H9 (cell line): ENCODE results near the gene APLP2. TPM values are rescaled to one million over a fixed set of nuclear protein-coding genes. Genes with fewer than 3 reads are reported as not detected.

Source experiments
- DNase-seq: peaks from one replicate; pipeline ENCODE4 v3.0.0-alpha.2; 2017
- H2AFZ ChIP-seq: one replicate; pipeline ENCODE4 v1.6.1; 2013; ENCODE audit warnings: mild to moderate bottlenecking, low read length, control low read depth, moderate library complexity
- H2AK5ac ChIP-seq: 2 replicates; pipeline ENCODE4 v1.6.1; 2013; ENCODE audit warnings: low read length, control low read depth, mixed read lengths; ENCODE audit not compliant: insufficient read length
- H2BK120ac ChIP-seq: one replicate; pipeline ENCODE4 v1.6.1; 2013; ENCODE audit warnings: low read depth, mild to moderate bottlenecking, low read length, control low read depth, inconsistent platforms; ENCODE audit not compliant: poor library complexity, severe bottlenecking
- H2BK12ac ChIP-seq: 2 replicates; pipeline ENCODE4 v1.6.1; 2013; ENCODE audit warnings: low read length, control low read depth, mixed read lengths, low read depth; ENCODE audit not compliant: insufficient read length
- H2BK15ac ChIP-seq: 2 replicates; pipeline ENCODE4 v1.6.1; 2013; ENCODE audit warnings: low read depth, low read length, control low read depth
- H2BK20ac ChIP-seq: one replicate; pipeline ENCODE4 v1.6.1; 2013; ENCODE audit warnings: low read depth, mild to moderate bottlenecking, low read length, control low read depth, inconsistent platforms; ENCODE audit not compliant: poor library complexity, severe bottlenecking
- H2BK5ac ChIP-seq: 2 replicates; pipeline ENCODE4 v1.6.1; 2013; ENCODE audit warnings: low read length, control low read depth, mixed read lengths; ENCODE audit not compliant: insufficient read length
- H3K14ac ChIP-seq: 2 replicates; pipeline ENCODE4 v1.6.1; 2013; ENCODE audit warnings: low read length, control low read depth; ENCODE audit not compliant: insufficient read depth
- H3K18ac ChIP-seq: 2 replicates; pipeline ENCODE4 v1.6.1; 2013; ENCODE audit warnings: low read depth, mild to moderate bottlenecking, mixed read lengths, low read length, control low read depth; ENCODE audit not compliant: insufficient read length
- H3K23ac ChIP-seq: 2 replicates; pipeline ENCODE4 v1.6.1; 2013; ENCODE audit warnings: low read length, control low read depth, mixed read lengths, low read depth; ENCODE audit not compliant: insufficient read length
- H3K23me2 ChIP-seq: 2 replicates; pipeline ENCODE4 v1.6.1; 2013; ENCODE audit warnings: low read depth, mild to moderate bottlenecking, mixed read lengths, low read length, control low read depth; ENCODE audit not compliant: insufficient read length, poor library complexity, severe bottlenecking
- H3K27ac ChIP-seq: 2 replicates; pipeline ENCODE4 v1.5.1; 2013; ENCODE audit warnings: low read length, control low read depth, mixed read lengths, low read depth; ENCODE audit not compliant: insufficient read length
- H3K27me3 ChIP-seq: 2 replicates; pipeline ENCODE4 v1.6.1; 2013; ENCODE audit warnings: low read length, control low read depth, inconsistent platforms; ENCODE audit not compliant: insufficient read depth
- H3K4ac ChIP-seq: 2 replicates; pipeline ENCODE4 v1.6.1; 2013; ENCODE audit warnings: low read depth, mild to moderate bottlenecking, control low read depth, inconsistent platforms, low read length, moderate library complexity
- H3K4me1 ChIP-seq: 2 replicates; pipeline ENCODE4 v1.6.1; 2013; ENCODE audit warnings: low read length, control low read depth, inconsistent platforms; ENCODE audit not compliant: insufficient read depth
- H3K4me2 ChIP-seq: 2 replicates; pipeline ENCODE4 v1.6.1; 2013; ENCODE audit warnings: low read length, control low read depth, mixed read lengths; ENCODE audit not compliant: insufficient read length, insufficient read depth
- H3K56ac ChIP-seq: 2 replicates; pipeline ENCODE4 v1.6.1; 2013; ENCODE audit warnings: low read depth, mild to moderate bottlenecking, mixed read lengths, low read length, control low read depth; ENCODE audit not compliant: insufficient read length
- H3K79me1 ChIP-seq: 2 replicates; pipeline ENCODE4 v1.6.1; 2013; ENCODE audit warnings: low read depth, mild to moderate bottlenecking, moderate library complexity, low read length, control low read depth, inconsistent platforms; ENCODE audit not compliant: insufficient read depth, poor library complexity, severe bottlenecking
- H3K79me2 ChIP-seq: 2 replicates; pipeline ENCODE4 v1.6.1; 2013; ENCODE audit warnings: low read length, control low read depth, inconsistent platforms; ENCODE audit not compliant: insufficient read depth
- H3K9ac ChIP-seq: 2 replicates; pipeline ENCODE4 v1.6.1; 2013; ENCODE audit warnings: low read length, control low read depth, mixed read lengths; ENCODE audit not compliant: insufficient read length; ENCODE audit errors: extremely low read depth
- H3K9me3 ChIP-seq: one replicate; pipeline ENCODE4 v1.6.1; 2013; ENCODE audit warnings: low read depth, low read length, inconsistent platforms; ENCODE audit not compliant: control insufficient read depth
- H3T11ph ChIP-seq: one replicate; pipeline ENCODE4 v1.6.1; 2013; ENCODE audit warnings: mild to moderate bottlenecking, low read length, control low read depth, inconsistent platforms
- H4K20me1 ChIP-seq: one replicate; pipeline ENCODE4 v1.6.1; 2013; ENCODE audit not compliant: control insufficient read depth, insufficient read length, insufficient read depth
- H4K5ac ChIP-seq: 2 replicates; pipeline ENCODE4 v1.6.1; 2013; ENCODE audit warnings: low read depth, mild to moderate bottlenecking, mixed read lengths, low read length, control low read depth; ENCODE audit not compliant: insufficient read length
- H4K8ac ChIP-seq: replicated peaks from 2 replicates; pipeline ENCODE4 v1.6.1; 2013; ENCODE audit warnings: low read length, control low read depth, mixed read lengths, low read depth; ENCODE audit not compliant: insufficient read length
- H4K91ac ChIP-seq: 2 replicates; pipeline ENCODE4 v1.6.1; 2013; ENCODE audit warnings: low read depth, mild to moderate bottlenecking, moderate library complexity, mixed read lengths, low read length, control low read depth; ENCODE audit not compliant: insufficient read length
- H3K27ac Mint-ChIP-seq, 3 experiments: 2 replicates in 2 of 3; 3 replicates in 1 of 3; pipeline ENCODE4 v1.8.0; 2020 to 2021; ENCODE audit warnings: mixed read lengths in 3 of 3, mild to moderate bottlenecking in 1 of 3, moderate library complexity in 1 of 3
- H3K27me3 Mint-ChIP-seq: 2 replicates; pipeline ENCODE4 v1.8.0; 2021; ENCODE audit warnings: low read depth, mild to moderate bottlenecking, moderate library complexity, mixed read lengths
- H3K36me3 Mint-ChIP-seq, 3 experiments: 2 replicates in 2 of 3; 3 replicates in 1 of 3; pipeline ENCODE4 v1.8.0; 2020 to 2021; ENCODE audit warnings: low read depth in 3 of 3, mixed read lengths in 3 of 3; ENCODE audit not compliant: insufficient read depth in 1 of 3
- H3K4me1 Mint-ChIP-seq, 2 experiments: 2 replicates each; pipeline ENCODE4 v1.8.0; 2020; ENCODE audit warnings: mixed read lengths in 2 of 2
- H3K4me3 Mint-ChIP-seq, 2 experiments: 2 replicates in 1 of 2; 3 replicates in 1 of 2; pipeline ENCODE4 v1.8.0; 2020 to 2021; ENCODE audit warnings: mild to moderate bottlenecking in 2 of 2, mixed read lengths in 2 of 2, moderate library complexity in 1 of 2
- H3K9me3 Mint-ChIP-seq, 2 experiments: 2 replicates in 1 of 2; 3 replicates in 1 of 2; pipeline ENCODE4 v1.8.0; 2020; ENCODE audit warnings: mild to moderate bottlenecking in 2 of 2, mixed read lengths in 2 of 2, moderate library complexity in 1 of 2
- WGBS: extraction: QIAGEN DNeasy Blood & Tissue Kit; methylation state at CpG from one replicate; pipeline ENCODE4 v1.1.7; 2013; ENCODE audit warnings: missing lambda C conversion rate, low lambda C conversion rate, mixed read lengths; ENCODE audit not compliant: insufficient read length; ENCODE audit errors: extremely low coverage; 5-methylcytosine and 5-hydroxymethylcytosine counted together
- total RNA-seq: library from RNA; stranded (reverse); gene quantifications from 2 replicates; pipeline ENCODE4 v1.2.1, GENCODE V29; 2021
- TF ChIP-seq, protein P1 (sequence below): fragments of 200-600 bp; sonication (generic); conservative IDR thresholded peaks from 3 replicates; pipeline ENCODE4 v1.8.0; 2021; ENCODE audit warnings: antibody characterized with exemption, mild to moderate bottlenecking

APLP2 gene
- total RNA-seq, 1 experiment from 2014 or later: 328 TPM

DNA sequence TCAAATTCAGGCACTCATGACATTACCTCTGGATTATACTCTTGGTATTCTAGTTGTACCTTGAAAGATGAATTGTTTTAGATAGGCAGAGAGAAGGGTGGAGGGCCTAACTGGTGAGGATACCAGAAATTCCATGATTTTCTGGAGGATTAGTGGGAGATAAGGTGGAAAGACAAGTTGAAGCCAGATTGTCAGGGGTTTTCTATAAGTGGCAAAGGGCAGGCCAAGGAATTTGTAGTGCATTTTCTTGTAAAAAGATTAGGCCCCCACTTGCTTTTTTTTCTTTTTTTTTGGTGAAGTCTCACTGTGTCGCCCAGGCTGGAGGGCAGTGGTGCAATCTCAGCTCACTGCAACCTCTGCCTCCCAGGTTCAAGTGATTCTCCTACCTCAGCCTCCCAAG is 38.6 kb upstream of the APLP2 start:
- Histone ChIP-seq H3K23me2 (no peaks in the 10 kb centered on the region), H3K56ac (no peak overlapping the region), H4K5ac (no peak overlapping the region), H4K91ac (no peak overlapping the region), H3K23ac (no peak overlapping the region), H3K27me3 (no peaks in the 10 kb centered on the region), H3K79me1 (no peaks in the 10 kb centered on the region), H3K4me1 (no peaks in the 10 kb centered on the region), H4K8ac (no peak overlapping the region), H2BK15ac (no peak overlapping the region), H3K79me2 (no peaks in the 10 kb centered on the region), H2BK12ac (no peak overlapping the region), H3K4me2 (no peak overlapping the region), H2AFZ (no peak overlapping the region), H2AK5ac (no peak overlapping the region), H3K9ac (no peak overlapping the region), H3K18ac (no peak overlapping the region), H3K4ac (no peak overlapping the region), H2BK120ac (no peak overlapping the region), H3K9me3 (no peaks in the 10 kb centered on the region), H3T11ph (no peak overlapping the region), H3K27ac (no peak overlapping the region), H4K20me1 (no peaks in the 10 kb centered on the region), H3K14ac (no peak overlapping the region), H2BK5ac (no peak overlapping the region), H2BK20ac (no peak overlapping the region)
- no CpG with 5 or more reads among the region's 1 CpG for WGBS
- no peak overlapping the region for H3K4me3 Mint-ChIP-seq
- TF ChIP-seq, protein P1, sequence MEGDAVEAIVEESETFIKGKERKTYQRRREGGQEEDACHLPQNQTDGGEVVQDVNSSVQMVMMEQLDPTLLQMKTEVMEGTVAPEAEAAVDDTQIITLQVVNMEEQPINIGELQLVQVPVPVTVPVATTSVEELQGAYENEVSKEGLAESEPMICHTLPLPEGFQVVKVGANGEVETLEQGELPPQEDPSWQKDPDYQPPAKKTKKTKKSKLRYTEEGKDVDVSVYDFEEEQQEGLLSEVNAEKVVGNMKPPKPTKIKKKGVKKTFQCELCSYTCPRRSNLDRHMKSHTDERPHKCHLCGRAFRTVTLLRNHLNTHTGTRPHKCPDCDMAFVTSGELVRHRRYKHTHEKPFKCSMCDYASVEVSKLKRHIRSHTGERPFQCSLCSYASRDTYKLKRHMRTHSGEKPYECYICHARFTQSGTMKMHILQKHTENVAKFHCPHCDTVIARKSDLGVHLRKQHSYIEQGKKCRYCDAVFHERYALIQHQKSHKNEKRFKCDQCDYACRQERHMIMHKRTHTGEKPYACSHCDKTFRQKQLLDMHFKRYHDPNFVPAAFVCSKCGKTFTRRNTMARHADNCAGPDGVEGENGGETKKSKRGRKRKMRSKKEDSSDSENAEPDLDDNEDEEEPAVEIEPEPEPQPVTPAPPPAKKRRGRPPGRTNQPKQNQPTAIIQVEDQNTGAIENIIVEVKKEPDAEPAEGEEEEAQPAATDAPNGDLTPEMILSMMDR: no peak
- no peak overlapping the region for H3K27ac Mint-ChIP-seq
- no peak for DNase-seq
- no peaks in the 10 kb centered on the region for H3K27me3 Mint-ChIP-seq
- H3K36me3 Mint-ChIP-seq: no peaks in the 10 kb centered on the region
- H3K4me1 Mint-ChIP-seq: peaks cover 17 to 20% of the 10 kb centered on the region in 2 experiments
- H3K9me3 Mint-ChIP-seq: no peaks in the 10 kb centered on the region
